Measurements from ENCODE around the gene TCF3.

Gene TCF3

DNA sequence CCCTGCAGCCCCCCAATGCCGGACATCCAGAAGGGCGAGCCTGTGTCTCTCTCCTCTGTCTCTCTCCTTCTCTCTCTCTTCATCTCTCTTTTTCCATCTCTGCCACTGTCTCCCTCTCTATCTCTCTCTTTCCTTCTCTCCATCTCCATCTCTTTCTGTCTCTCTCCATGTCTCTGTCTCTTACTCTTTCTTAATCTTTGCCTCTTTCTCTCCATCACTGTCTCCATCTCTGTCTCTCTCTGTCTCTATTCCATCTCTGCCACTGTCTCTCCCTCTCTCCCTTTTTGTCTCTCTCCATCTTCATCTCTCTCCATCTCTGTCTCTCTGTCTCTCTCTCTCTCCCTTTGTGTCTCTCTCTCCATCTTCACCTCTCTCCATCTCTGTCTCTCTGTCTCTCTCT lies 25.7 kb upstream of the TCF3 start:
- H2AFZ ChIP-seq (ENCODE audit: low read depth), result no peak overlapping the region
- no peak overlapping the region for H3K9ac ChIP-seq
- peaks cover 69% of the 10 kb centered on the region for H3K27me3 ChIP-seq (ENCODE audit: insufficient read depth, low read depth)
- H3K4me1 ChIP-seq (ENCODE audit: low read depth, poor library complexity, severe bottlenecking), result no peaks in the 10 kb centered on the region
- H4K20me1 ChIP-seq (ENCODE audit: insufficient read depth), result no peaks in the 10 kb centered on the region
- H3K4me3 ChIP-seq (IDR thresholded peaks at IDR 0.05; ENCODE audit: insufficient read depth, low read depth, low read length), result no peak overlapping the region
- TF ChIP-seq, protein P1, sequence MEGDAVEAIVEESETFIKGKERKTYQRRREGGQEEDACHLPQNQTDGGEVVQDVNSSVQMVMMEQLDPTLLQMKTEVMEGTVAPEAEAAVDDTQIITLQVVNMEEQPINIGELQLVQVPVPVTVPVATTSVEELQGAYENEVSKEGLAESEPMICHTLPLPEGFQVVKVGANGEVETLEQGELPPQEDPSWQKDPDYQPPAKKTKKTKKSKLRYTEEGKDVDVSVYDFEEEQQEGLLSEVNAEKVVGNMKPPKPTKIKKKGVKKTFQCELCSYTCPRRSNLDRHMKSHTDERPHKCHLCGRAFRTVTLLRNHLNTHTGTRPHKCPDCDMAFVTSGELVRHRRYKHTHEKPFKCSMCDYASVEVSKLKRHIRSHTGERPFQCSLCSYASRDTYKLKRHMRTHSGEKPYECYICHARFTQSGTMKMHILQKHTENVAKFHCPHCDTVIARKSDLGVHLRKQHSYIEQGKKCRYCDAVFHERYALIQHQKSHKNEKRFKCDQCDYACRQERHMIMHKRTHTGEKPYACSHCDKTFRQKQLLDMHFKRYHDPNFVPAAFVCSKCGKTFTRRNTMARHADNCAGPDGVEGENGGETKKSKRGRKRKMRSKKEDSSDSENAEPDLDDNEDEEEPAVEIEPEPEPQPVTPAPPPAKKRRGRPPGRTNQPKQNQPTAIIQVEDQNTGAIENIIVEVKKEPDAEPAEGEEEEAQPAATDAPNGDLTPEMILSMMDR (conservative IDR thresholded peaks at IDR 0.05; ENCODE audit: low read depth, low read length), result no peak
- no peak overlapping the region for H3K4me2 ChIP-seq
- H3K36me3 ChIP-seq (ENCODE audit: insufficient read depth), result no peaks in the 10 kb centered on the region
- H3K27ac ChIP-seq, result no peak overlapping the region
- no peaks in the 10 kb centered on the region for H3K79me2 ChIP-seq (ENCODE audit: insufficient read depth, low read depth)

DNA sequence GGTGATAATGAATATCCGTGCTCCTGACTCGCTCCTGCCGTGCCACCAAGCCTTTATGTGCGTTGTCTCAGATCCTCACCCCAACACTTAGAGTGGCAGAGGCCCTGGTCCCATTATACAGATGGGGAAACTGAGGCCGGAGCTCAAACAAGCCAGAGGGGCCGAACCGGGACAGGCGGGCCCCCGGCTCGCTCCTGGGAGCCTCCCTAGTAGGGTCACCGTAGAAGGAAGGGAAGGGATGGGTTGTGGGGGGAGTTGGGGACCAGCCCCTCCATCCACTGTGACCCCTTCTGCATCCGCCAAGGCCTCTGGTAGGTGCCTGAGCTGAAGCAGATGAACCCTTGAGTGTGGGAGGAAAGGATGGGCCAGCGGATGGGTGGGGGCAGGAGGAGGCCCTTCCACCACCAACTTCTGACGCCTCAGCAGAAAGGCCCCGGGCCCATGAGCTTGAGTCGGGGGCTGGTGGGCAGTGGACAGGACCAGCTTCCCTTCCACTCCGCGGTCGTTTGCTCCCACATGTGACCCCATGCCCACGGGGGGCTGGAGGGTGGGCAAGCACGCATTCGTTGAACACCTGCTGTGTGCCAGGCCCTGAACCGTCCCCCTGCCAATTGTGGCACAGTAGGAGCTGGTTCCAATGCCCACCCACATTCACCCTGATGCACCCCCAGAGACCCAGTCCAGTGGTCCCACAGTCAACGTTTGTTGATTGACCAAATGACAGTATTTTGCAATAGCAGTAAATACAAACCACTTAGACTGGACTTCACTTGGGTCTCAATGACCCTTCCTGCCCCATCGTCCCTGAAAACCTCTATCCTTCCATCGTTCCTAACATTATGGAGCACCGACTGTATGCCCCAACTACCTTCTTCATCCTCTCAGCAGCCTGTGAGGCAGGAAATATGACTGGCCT lies 24.2 kb upstream of the TCF3 start:
- no peak overlapping the region for H3K4me2 ChIP-seq
- H3K4me3 ChIP-seq (IDR thresholded peaks at IDR 0.05; ENCODE audit: insufficient read depth, low read depth, low read length), result no peak overlapping the region
- no peaks in the 10 kb centered on the region for H3K36me3 ChIP-seq (ENCODE audit: insufficient read depth)
- H4K20me1 ChIP-seq (ENCODE audit: insufficient read depth), result no peaks in the 10 kb centered on the region
- H2AFZ ChIP-seq (ENCODE audit: low read depth), result no peak overlapping the region
- no peaks in the 10 kb centered on the region for H3K4me1 ChIP-seq (ENCODE audit: low read depth, poor library complexity, severe bottlenecking)
- H3K79me2 ChIP-seq (ENCODE audit: insufficient read depth, low read depth), result no peaks in the 10 kb centered on the region
- H3K27ac ChIP-seq, result no peak overlapping the region
- peaks cover 54% of the 10 kb centered on the region for H3K27me3 ChIP-seq (ENCODE audit: insufficient read depth, low read depth)
- TF ChIP-seq, protein P1 (conservative IDR thresholded peaks at IDR 0.05; ENCODE audit: low read depth, low read length), result no peak
- no peak overlapping the region for H3K9ac ChIP-seq

DNA sequence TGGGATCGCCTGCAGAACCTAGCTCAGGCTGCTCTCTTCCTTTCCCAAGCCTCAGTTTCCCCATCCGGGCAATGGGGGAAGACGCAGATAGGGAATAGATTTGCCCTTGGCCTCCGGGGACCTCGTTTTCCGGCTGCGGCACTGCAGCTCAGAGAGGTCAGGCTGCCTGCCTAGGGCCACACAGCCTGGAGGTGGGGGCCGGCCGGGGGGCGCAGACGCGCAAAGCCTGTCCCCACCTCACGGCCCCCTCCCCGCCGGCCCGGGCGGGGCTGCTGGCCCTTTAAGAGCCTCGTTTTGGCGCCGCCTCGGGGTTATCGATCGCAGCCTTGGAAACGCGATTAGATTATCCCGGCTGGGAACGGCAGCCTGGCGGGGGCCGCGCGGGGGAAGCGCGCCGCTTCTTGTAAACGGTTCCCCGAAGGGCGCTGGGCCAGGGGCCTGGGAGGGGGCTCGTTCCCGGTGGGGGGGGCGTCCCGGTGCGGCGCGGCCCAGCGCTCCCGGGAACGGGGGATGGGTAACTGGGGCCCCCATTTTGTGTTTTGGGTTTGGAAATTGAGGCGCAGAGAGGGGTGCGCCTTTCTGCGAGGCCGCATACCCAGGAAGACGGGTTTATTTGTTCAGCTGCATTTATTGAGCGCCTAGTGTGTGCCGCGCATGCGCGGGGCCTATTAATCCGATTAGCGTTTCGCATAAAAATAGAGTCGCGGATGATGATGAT lies 23.4 kb upstream of the TCF3 start:
- Histone ChIP-seq H3K4me3 (IDR thresholded peaks at IDR 0.05; ENCODE audit: insufficient read depth, low read depth, low read length) (no peak overlapping the region), H2AFZ (ENCODE audit: low read depth) (no peak overlapping the region), H3K27ac (no peak overlapping the region), H3K79me2 (ENCODE audit: insufficient read depth, low read depth) (no peaks in the 10 kb centered on the region), H3K9ac (no peak overlapping the region), H3K36me3 (ENCODE audit: insufficient read depth) (no peaks in the 10 kb centered on the region), H3K4me2 (no peak overlapping the region), H3K27me3 (ENCODE audit: insufficient read depth, low read depth) (peaks cover 53% of the 10 kb centered on the region), H3K4me1 (ENCODE audit: low read depth, poor library complexity, severe bottlenecking) (no peaks in the 10 kb centered on the region), H4K20me1 (ENCODE audit: insufficient read depth) (no peaks in the 10 kb centered on the region)
- TF ChIP-seq, protein P1 (conservative IDR thresholded peaks at IDR 0.05; ENCODE audit: low read depth, low read length), result no peak

DNA sequence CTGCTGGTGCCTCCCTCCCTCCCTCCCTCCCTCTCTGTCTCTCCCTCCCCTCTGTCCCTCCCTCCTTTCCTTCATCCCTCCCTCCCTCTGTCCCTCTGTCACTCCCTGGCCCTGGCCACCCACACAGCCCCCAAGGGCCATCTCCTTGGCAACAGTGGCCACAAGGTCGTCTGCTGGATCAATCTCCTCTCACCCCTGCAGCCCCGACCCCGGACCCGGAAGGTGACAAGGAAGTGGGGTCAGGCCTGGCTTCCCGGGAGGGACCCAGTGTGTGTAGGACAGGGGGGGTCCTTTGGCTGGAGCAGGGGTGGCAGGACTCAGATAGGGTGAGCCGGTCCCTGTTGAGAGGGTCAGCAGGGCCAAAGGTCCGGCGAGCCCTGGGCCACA lies 21.9 kb upstream of the TCF3 start:
- Histone ChIP-seq H3K4me3 (IDR thresholded peaks at IDR 0.05; ENCODE audit: insufficient read depth, low read depth, low read length) (no peak overlapping the region), H3K27me3 (ENCODE audit: insufficient read depth, low read depth) (peaks cover 56% of the 10 kb centered on the region), H2AFZ (ENCODE audit: low read depth) (no peak overlapping the region), H3K36me3 (ENCODE audit: insufficient read depth) (no peaks in the 10 kb centered on the region), H3K4me1 (ENCODE audit: low read depth, poor library complexity, severe bottlenecking) (no peaks in the 10 kb centered on the region), H3K9ac (no peak overlapping the region), H3K4me2 (no peak overlapping the region), H3K27ac (no peak overlapping the region), H4K20me1 (ENCODE audit: insufficient read depth) (no peaks in the 10 kb centered on the region), H3K79me2 (ENCODE audit: insufficient read depth, low read depth) (no peaks in the 10 kb centered on the region)
- TF ChIP-seq, protein P1 (conservative IDR thresholded peaks at IDR 0.05; ENCODE audit: low read depth, low read length), result no peak
